ENCODE results near the gene DSP.
A peak's percentile ranks its signal among the peaks of the same experiment; 100 is the strongest.

Gene DSP

DNA sequence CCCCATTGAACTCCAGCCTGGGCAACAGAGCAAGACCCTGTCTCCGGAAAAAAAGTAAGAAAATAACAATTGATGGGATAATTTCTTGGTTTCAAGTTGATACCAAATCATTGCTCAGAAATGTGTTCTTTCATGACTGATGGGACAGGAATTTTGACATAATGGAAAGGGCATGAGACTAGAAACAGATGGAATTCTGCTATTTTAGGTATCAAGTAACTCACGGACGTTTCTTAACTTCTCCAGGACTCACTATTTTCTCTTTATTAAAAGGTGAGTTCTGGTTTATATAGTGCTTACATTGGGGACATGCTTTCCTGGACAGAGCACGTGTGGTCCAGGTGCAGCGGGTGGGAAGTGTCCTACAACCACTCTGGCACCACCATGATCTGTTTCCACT is 6.0 kb upstream of the DSP start:
- DNase-seq: no peak

DNA sequence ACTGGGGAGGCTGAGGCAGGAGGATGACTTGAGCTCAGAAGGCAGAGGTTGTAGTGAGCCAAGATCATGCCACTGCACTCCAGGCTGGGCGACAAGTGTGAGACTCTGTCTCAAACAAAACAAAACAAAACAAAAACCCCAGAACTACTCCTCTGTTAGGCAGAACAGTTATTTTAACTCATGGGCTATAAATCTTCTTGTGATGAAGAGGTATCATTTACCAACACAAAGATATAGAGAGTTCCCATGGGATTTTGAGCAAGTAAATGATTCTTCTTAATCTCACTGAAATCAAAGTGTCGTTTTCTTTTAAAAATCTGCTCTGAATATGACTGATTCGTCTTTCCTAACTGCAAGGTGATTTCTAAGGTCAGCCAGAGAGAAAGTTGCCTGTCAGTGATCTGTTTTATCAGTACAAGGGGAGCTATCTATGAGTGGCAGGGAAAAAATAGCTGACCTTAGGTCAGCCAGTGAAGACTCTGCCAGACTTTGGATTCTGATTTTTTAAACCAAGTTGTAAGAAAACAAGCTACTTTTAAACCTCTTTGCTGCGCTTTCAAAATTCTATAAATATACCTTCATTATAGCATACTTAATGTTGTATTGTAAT is 3.8 kb upstream of the DSP start:
- no peak for DNase-seq

DNA sequence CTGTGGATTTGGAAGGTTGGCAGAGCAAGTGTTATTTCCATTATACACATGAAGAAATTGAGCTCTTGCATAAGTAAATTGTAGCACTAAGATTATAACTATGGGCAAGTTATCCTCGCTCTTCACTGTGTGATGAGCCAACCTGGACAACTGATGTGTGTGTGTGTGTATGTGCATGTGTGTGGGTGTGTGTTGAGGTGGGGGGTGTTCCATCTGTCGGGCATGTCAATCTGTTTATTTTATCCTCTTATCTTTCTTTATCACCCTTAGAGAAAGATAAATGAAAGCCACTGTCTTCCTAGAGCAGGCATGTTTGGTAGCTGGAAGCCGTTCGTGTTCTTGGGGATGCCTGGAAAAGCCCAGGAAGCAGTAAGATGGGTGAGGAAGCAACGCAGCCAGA is 3.0 kb upstream of the DSP start:
- no peak for DNase-seq

DNA sequence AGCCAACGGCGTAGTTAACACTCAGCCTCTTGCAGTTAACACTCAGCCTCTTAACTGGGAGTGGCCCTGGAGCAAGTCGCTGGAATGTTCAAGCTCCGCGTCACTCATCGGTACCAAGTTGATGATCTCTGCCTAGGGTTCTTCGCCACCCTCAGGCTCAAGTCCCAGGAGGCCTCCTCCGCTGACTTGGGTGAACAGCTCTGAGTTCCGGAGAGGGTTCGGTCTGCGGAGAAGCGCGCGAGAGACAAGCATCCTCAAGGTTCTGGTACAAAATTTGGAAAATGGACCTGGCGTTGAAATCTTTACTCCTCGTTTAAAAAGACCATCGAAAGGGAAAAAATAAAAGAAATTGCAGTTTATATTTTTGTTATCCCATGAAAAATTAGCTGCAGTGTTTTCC is 876 bp upstream of the DSP start:
- DNase-seq: no peak

DNA sequence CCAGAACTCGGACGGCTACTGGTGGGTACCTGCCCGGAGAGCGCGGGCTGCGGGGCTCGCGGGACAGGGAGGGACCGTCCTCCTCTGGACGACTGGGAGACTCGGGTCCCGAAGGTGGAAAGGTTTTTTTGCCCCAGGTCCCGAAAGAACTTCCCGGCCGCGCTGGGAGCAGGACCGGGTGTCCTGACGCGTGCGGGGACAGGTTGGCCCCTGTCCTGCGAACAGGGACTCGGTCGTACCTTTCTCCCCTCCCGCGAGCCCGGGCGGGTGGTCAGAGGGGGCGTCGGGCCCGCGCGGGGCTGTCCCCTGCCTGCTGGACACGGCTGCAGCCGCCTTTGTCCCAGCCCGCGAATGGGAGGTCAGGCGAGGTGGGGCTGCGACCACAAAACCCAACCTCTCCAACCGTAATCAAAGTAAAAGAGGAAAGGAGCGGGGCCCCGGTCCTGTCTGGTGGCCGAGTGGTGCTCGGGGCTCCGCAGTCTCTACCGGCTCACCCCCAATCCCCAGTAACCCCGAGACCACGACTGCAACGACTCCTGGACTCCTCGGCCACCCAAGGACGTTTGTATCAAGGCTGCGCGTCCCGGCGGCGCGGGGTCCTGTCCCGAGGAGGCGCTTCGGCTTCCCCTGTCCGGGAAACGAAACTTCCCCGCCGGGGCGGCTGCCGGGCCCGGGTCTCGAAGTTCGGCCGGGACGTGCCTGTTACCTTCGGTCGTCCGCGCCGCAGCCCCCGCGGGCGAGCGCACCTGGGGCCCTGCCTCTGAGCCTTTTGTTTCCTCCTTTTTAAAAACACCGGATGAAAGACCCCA is 798 bp downstream of the DSP start:
- DNase-seq: no peak

DNA sequence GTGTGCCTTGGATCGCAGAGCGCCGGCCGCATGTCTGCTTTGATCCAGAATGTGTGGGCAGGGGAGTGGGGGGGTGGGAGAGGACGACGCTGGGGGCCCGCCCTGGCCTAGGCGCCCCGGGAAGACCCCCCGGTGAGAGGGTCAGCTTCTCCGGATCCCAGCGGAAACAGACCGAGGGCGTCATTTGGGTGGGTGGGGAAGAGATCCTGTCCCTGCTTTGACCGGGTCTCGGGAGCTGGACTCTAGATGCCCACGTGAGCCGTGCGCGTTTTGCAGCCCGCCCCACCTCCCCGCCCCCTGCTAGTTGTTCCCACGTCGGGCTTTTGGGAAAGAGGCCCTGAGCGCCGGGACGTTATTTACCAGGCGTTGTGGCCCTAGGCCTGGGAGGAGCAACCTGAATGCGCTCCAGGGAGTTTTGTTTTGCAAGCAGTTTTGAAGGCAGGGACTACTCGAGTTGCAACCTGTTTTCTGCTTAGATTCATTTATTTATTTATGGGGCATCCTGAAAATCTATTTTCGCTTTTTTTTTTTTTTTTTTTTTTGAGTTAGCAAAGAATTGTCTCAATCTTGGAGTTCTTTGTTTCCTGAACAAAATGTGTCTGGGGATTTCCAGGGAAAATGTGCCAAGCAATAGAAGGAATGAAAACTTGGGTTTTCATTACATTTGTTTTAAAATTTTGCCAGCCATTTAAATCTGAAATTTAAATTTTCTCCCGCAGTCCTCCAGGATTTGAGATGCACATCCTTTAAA is 1.6 kb downstream of the DSP start:
- DNase-seq: peak; percentile 54

DNA sequence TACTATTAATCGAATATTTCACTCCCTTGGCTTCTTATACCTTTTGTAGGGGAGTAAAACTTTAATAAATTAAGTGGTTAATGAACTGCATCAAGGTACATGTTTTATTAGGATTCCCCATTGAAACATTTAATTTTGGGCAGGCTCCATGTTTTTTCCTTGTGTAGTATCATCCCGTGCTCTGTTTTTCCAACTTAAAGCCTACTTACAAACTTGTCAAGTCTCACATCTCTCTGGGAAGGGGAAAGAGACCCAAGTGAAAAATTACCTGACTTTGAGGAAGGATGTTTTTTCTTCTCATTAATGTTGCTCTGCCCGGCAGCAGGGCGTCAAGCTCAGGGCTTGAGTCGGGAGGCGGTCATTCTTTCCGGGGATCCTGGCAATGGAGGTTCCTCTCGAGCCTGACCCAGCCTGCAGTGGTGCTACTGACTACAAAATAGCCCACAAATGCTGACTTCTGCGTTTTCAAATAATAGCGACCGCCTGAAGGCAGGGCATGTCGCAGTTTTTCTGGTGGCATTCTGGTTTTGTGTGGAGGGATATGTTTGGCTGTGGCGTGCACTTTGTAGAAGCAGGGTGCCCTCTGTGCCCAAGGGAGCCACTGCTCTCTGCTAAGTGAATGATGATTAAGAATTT is 2.4 kb downstream of the DSP start:
- DNase-seq: no peak

DNA sequence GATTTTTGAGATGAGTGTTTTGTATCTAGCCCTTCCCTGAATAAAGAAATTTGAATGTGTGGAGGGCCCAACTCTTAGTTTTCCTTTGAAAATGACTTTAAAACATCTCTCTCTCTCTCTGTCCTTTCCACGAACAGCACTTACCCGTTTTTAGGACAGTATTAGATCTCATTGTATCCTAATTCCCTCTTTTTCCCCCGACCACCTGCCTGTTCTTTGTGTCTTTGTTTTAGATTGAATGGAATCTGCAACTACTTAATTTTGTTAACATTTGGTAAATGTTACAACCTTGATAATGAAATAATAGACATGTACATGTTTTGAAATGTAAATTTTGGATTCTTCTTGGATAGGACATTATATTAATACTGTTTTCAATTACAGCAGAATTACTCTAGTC is 3.1 kb downstream of the DSP start:
- DNase-seq: no peak

DNA sequence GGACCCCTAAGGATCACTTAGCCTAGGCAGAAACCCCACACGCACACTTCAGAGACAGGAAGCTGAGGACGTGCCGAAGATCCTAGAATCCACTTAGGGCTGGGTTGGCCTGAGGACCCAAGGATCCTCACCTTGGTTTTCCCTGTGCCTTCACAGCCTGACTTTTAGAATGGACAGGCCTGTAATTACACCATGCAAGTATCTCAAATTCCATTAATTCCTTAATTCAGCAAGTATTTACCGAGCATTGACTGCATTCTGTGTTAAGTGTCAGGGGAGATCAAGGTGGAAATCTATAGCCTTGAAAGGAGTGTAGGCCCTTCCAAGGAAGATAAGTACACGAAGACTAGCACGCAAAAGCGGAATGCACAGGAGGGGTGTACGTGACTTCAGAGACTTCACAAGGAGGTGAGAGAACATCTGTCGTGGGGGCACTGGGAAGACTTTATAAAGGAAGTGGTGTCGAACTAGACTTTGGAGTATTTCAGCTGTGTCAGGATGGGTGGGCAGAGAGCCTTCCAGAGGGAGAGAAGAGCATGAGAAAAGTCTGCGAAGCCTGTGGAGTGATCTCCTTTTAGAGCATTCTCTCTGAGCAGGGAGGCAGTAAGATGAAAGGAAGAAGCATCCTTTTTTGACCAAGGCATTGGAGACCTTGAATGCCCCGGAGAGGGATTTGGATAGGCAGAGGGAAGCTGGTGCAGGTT is 4.0 kb downstream of the DSP start:
- no peak for DNase-seq

DNA sequence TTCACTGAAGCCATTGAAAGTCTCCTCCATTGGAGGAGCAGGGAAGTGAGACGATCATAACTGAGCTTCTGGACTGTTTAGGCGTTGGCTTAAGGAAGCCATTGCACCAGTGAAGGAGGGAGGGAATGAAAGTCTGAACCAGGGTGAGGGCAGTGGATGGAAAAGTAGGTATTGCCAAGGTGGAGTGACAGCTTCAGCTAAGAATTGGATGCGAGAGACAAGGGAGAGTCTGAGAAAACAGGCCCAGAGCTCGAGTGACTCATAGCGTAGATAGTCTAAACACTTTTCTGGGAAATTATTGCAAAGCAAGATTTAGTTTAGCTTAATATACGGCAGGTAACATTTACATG is 4.5 kb downstream of the DSP start:
- no peak for DNase-seq

DNA sequence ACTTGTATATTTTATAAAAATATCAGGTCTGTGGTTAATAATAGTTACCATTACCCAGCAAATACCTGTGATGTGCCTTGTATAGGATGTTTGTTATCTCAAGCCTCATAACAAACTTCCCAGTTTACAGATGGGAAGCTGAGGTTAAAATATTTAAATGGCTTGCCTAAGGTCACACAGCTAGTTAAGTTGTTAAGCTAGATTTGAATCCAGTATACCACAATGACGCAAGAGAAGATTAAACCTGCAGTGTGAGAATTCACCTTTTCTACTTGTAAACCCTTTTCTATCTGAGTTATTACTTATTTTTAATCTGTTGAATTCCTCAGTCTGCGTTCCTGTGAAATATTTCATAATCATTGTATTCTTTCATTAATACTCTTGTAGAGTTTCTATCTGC is 4.9 kb downstream of the DSP start:
- DNase-seq: no peak

DNA sequence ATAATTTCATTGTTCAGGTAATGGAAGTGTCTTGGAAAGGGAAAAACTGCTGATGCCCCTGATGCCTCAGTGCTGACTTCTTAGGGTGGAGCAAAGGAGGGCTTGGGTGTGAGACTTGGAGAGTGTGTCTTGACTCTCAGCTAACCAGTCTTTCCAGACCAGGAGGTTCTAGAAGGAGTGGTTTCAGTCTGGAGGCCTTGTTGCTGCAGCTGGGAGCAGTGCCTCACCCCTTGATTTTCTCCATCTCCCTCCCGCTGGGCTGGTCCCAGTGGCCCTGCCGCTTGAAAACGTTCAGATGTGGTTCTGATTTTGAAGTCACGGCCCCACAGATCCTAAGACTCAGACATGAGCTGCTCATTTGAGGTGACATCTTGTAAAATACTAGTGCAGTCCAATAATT is 5.4 kb downstream of the DSP start:
- no peak for DNase-seq

DNA sequence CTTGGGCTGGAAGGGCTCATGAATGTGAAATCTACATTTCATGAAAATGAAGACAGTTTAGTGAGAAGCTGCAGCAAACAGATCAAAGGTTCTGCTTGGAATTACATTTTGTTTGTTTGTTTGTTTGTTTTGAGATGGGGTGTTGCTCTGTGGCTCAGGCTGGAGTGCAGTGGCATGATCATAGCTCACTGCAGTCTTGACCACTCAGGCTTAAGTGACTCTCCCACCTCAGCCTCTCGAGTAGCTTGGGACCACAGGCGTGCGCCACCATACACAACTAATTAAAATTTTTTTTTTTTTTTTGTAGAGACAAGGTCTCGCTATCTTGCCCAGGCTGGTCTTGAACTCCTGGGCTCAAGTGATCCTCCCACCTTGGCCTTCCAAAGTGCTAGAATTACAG is 5.8 kb downstream of the DSP start:
- DNase-seq: no peak

DNA sequence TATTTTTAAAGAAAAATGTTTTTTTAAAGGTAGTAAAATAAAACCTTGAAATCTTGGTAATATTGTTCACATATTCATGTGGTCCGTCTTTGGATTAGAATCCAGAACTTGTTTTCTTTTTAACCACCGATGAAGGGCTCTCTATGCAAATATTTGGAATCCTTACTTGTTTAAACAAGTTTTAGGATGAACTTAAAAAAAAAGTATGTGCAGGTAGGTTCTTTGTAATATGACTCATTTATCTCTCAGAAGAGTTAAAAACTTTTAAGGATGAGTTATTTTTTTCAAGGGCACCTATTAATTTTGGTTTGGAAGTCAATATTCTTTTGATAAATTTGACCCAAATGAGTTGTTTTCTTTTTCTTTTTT is 8.9 kb downstream of the DSP start:
- DNase-seq: no peak

DNA sequence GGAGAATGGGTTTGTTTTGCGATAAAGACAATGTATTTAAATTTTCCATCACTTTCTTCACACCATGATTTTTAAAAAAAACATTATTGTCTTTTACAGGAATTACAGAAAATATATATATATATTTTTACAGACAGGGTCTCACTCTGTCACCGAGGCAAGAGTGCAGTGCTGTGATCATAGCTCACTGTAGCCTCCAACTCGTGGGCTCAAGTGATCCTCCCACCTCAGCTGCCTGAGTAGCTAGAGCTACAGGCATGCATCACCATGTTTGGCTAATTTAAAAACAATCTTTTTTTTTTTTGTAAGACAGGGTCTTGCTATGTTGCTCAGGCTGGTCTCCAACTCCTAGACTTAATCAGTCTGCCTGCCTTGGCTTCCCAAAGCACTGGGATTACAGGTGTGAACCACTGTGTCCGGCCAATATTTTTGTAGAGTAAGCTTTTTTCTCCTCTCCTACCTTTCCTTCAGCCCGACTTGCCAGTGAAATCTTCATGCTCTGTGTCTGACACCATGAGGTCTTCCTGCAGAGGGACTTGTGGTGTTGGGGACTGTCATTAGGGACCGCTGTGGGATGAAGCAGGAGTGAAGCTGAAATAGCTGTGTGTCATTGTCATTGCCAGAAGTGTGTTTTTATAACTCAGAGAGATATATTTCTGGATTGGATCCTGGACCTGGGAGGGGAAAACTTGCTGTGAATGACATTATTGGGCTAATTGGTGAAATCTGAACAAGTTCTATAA is 13.2 kb downstream of the DSP start:
- DNase-seq: no peak

DNA sequence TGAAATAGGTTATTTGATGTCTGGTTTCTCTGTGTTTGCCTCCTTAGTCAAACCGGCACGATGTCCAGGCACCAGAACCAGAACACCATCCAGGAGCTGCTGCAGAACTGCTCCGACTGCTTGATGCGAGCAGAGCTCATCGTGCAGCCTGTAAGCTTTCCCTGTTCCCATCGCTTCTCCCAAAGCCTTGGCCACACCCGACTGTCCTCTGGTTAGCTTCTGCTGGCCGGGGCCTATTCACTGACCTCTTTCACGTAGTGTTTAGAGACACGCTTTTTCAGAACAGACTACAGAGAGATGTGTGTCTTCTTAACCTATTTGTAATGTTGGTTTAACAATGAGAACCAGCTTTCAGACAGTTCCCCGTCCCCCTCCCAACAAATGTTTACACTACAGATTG is 14.2 kb downstream of the DSP start:
- DNase-seq: no peak

DNA sequence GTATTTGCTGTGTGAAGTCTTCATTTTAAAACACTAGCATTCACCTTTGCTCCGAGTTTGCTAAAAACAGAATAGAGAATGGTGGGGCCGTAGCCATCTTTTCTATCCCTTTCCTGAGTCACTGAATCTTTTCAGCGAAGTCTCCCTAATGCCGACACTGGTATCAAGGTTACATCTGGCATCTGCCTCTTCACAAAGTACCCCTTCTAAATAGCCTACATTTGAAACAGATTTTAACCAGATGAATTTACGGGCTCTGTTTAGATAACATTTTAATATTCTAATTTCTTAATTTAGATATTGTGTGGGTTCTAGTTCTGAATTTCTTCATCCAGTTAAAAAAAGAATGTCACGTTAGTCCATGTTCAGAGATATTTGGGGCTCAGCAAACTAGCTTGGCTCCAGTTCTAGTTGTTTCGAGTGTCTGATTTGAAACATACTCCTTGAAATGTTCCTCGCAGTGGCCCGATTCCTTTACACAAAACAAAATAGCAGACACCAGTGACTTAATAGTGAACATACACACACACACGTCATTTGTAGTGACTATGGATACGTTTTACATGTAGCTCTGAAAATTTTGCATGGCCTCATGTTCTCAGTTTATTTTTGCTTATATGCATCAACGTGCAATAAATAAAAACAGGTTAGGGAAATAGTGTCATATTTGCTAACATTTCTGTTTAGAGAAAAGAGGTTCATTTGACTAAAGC is 15.1 kb downstream of the DSP start:
- DNase-seq: no peak

DNA sequence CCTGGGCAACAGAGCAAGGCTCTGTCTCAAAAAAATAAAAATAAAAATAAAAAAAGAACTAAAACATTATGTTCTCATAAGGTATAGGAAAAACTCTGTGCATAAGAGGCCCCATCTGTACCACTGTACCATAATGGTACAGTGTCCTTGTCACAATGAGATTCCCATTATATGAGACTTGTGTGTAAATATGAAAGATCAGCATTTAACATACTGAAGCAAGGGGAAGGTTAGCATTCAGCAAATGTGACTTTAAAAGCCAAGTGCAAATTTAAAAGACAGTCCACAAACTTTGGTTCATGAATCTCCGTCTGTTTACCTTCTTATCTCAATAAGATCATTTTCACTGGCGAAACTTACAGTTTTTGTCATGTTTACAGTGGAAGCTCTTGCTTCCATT is 16.2 kb downstream of the DSP start:
- DNase-seq: no peak

DNA sequence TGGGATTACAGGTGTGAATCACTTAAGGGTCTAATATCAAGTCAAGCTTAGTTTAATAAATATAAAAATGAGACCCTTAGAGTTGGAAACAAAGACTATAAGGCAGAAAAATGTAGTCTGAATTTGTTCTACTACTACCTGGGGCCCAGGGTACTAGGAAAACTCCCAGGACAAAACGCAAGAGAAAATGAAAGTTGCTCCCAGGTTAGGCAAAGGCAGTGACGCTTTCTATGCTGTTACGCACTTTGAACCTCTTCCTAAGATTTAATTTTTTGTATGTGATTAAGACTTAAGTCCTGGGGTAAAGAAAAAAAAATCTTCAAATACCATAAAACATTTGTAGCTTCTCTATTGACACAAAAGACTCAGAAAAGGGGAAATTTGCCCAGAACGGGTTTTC is 17.3 kb downstream of the DSP start:
- DNase-seq: no peak

DNA sequence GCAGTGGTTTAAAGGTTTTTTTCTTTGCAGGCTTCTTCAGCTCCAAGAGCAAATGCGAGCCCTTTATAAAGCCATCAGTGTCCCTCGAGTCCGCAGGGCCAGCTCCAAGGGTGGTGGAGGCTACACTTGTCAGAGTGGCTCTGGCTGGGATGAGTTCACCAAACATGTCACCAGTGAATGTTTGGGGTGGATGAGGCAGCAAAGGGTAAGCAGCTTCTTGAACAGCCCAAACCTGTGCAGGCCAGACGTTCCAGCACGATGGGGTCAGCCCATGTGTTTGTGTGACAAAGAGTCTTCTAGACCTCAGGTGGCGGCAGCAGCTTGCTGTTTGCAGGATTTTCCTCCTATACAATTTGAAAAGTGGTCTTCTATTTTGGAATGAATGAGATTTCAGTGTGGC is 17.7 kb downstream of the DSP start:
- no peak for DNase-seq

DNA sequence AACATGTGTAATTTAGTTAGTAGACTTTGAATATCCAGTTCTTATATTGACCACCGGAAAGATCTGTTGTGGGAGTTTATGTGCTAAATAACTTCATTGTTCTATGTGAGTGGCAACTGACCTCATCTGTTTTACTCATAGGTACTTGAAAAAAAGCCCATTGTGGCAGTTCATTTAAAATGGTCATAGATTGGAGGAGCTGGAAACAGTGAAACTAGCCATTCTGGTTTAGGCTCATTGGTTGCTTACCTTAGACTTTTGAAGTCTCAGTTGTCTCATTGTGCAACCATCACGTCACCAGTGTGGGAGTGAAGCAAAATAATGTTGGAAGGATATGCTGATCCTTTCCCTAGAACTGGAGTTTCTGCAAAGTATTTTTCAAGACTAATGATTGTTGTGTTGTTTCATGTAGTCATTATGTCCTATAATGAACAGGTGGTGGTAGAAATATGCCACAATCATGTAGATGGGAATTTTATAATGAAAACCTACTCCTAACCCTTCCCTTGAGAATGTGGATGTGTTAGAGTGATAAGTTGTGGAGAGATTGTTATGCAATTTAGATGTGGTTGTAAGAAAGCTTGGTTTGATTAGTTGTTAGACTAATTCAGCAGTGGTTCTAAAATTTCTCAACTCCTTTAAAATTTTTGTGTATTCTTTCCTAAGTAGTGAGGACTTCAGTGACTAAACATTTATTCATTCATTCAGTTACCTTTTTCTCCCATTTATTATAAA is 18.3 kb downstream of the DSP start:
- DNase-seq: no peak
